K562 (cell line): ENCODE data around the gene SND1. TPM values are rescaled to one million over a fixed set of nuclear protein-coding genes. Genes with fewer than 3 reads are reported as not detected.
A peak's percentile ranks its signal among the peaks of the same experiment; 100 is the strongest.

Source experiments
- ATAC-seq: fragments of 200-7000 bp; cut with Tn5 transposase; 3 replicates; pipeline ENCODE4 v1.9.1; 2020; ENCODE audit warnings: moderate library complexity
- BruUV-seq: library from RNA; stranded (reverse); fragments of 400-500 nt; replicated peaks from 2 replicates; lab custom pipeline; 2021; lab: Mats Ljungman, UMichigan
- CTCF ChIA-PET: fragments of 300-600 bp; formaldehyde crosslinking; extraction: SDS; loops from one replicate; lab custom pipeline; 2021; ENCODE audit warnings: low intra/inter-chr PET ratio; lab: Yijun Ruan, JAX
- POLR2A ChIA-PET: fragments of 300-600, 350-650 bp; sonication (Branson Sonifier 250); formaldehyde crosslinking; extraction: SDS; loops from one replicate; lab custom pipeline; 2021; ENCODE audit warnings: antibody characterized with exemption, inconsistent platforms; lab: Yijun Ruan, JAX
- DNase-seq, 4 experiments: peaks; one replicate each; pipeline versions ENCODE4 v3.0.0 to v3.0.0-alpha.2; 2011 to 2018; ENCODE audit warnings: low spot score in 3 of 4, mixed read lengths in 3 of 4; ENCODE audit errors: extremely low read depth in 1 of 4
- FAIRE-seq: peaks from 2 replicates; lab custom pipeline; 2011; peaks lifted over from hg19 to GRCh38; lab: Jason Lieb, UNC
- H2AFZ ChIP-seq: 2 replicates; pipeline ENCODE4 v1.6.0; 2011; ENCODE audit warnings: low read depth, low read length, control low read depth, inconsistent platforms
- H3K27ac ChIP-seq: fragments of 200-600 bp; 3 replicates; pipeline ENCODE4 v1.8.0; 2011; ENCODE audit warnings: low read depth, mild to moderate bottlenecking, control low read depth, inconsistent platforms, low read length, moderate library complexity, mixed read lengths; ENCODE audit errors: extremely low read depth
- H3K27me3 ChIP-seq, 2 experiments: fragments of 300-600 bp in 1 of 2; 2 replicates in 1 of 2; 3 replicates in 1 of 2; pipeline versions ENCODE4 v1.6.0 to v1.8.0; 2011; ENCODE audit warnings: inconsistent platforms in 2 of 2, low read length in 2 of 2, mild to moderate bottlenecking in 1 of 2, mixed read lengths in 1 of 2, moderate library complexity in 1 of 2; ENCODE audit not compliant: control insufficient read depth in 2 of 2, insufficient read depth in 2 of 2
- H3K36me3 ChIP-seq: fragments of 300-600 bp; 3 replicates; pipeline ENCODE4 v1.8.0; 2011; ENCODE audit warnings: mild to moderate bottlenecking, low read length, inconsistent platforms; ENCODE audit not compliant: control insufficient read depth, insufficient read depth
- H3K4me1 ChIP-seq, 2 experiments: fragments of 200-600 bp in 1 of 2; replicated peaks in 1 of 2; 2 replicates in 1 of 2; 3 replicates in 1 of 2; pipeline versions ENCODE4 v1.5.1 to v1.8.0; 2011; ENCODE audit warnings: inconsistent platforms in 2 of 2, low read length in 2 of 2, mild to moderate bottlenecking in 1 of 2, mixed read lengths in 1 of 2, moderate library complexity in 1 of 2; ENCODE audit not compliant: control insufficient read depth in 2 of 2, insufficient read depth in 2 of 2
- H3K4me2 ChIP-seq: 2 replicates; pipeline ENCODE4 v1.6.1; 2011; ENCODE audit warnings: low read length, control low read depth, inconsistent platforms, mixed read lengths; ENCODE audit not compliant: insufficient read depth
- H3K4me3 ChIP-seq: fragments of 200-600 bp; sonication (generic), shearing (Covaris generic); 2 replicates; pipeline ENCODE4 v1.5.1; 2016; ENCODE audit warnings: control low read depth, inconsistent platforms
- H3K79me2 ChIP-seq: fragments of 200-600 bp; 3 replicates; pipeline ENCODE4 v1.8.0; 2011; ENCODE audit warnings: low read length, inconsistent platforms; ENCODE audit not compliant: control insufficient read depth, insufficient read depth
- H3K9ac ChIP-seq, 2 experiments: 2 replicates each; pipeline versions ENCODE4 v1.6.0 to v1.6.1; 2011; ENCODE audit warnings: low read depth in 2 of 2, low read length in 2 of 2, control low read depth in 1 of 2, inconsistent platforms in 1 of 2, mild to moderate bottlenecking in 1 of 2, mixed read lengths in 1 of 2; ENCODE audit not compliant: insufficient read depth in 1 of 2
- H3K9me1 ChIP-seq: one replicate; pipeline ENCODE4 v1.6.0; 2011; ENCODE audit warnings: inconsistent platforms, mild to moderate bottlenecking, low read length, moderate library complexity; ENCODE audit not compliant: control insufficient read depth, insufficient read depth
- H3K9me3 ChIP-seq: replicated peaks from 2 replicates; pipeline ENCODE4 v1.5.1; 2011; ENCODE audit warnings: low read depth, low read length, inconsistent platforms; ENCODE audit not compliant: control insufficient read depth, insufficient read depth
- H4K20me1 ChIP-seq: replicated peaks from 2 replicates; pipeline ENCODE4 v1.6.1; 2011; ENCODE audit warnings: low read length, inconsistent platforms, mixed read lengths; ENCODE audit not compliant: control insufficient read depth, insufficient read depth
- ASH1L ChIP-seq: fragments of 450-650 bp; IDR thresholded peaks from 2 replicates; pipeline ENCODE4 v1.6.1; 2018; ENCODE audit warnings: borderline replicate concordance, mild to moderate bottlenecking, low read depth; ENCODE audit not compliant: partially characterized antibody
- CTCF ChIP-seq, 3 experiments: IDR thresholded peaks in 2 of 3; conservative IDR thresholded peaks in 1 of 3; 2 replicates each; pipeline ENCODE4 v1.5.1; 2011 to 2012; ENCODE audit warnings: low read length in 3 of 3, mild to moderate bottlenecking in 3 of 3, control low read depth in 2 of 3, improper control_type of control experiment in 1 of 3, inconsistent platforms in 1 of 3, low read depth in 1 of 3, mixed read lengths in 1 of 3, moderate library complexity in 1 of 3; ENCODE audit not compliant: insufficient read depth in 2 of 3
- EP400 ChIP-seq: fragments of 450-650 bp; IDR thresholded peaks from 2 replicates; pipeline ENCODE4 v1.6.1; 2017; ENCODE audit warnings: antibody characterized with exemption, mild to moderate bottlenecking, moderate library complexity
- HNRNPH1 ChIP-seq: fragments of 200-400 bp; formaldehyde crosslinking; optimal IDR thresholded peaks from 2 replicates; pipeline ENCODE3; 2017; ENCODE audit warnings: low read depth, mild to moderate bottlenecking, low read length, moderate library complexity
- OTX1 ChIP-seq: fragments of 450-650 bp; formaldehyde crosslinking; IDR thresholded peaks from 2 replicates; pipeline ENCODE4 v1.4.0; 2022; ENCODE audit warnings: mild to moderate bottlenecking
- PKNOX1 ChIP-seq: fragments of 450-650 bp; IDR thresholded peaks from 2 replicates; pipeline ENCODE4 v1.6.1; 2016
- RAD51 ChIP-seq: fragments of 450-650 bp; IDR thresholded peaks from 2 replicates; pipeline ENCODE4 v1.7.1; 2016; ENCODE audit warnings: low read depth, mild to moderate bottlenecking, borderline replicate concordance
- TRIM28 ChIP-seq: fragments of 450-650 bp; IDR thresholded peaks from 2 replicates; pipeline ENCODE4 v1.6.1; 2017
- ZNF274 ChIP-seq: IDR thresholded peaks from 2 replicates; pipeline ENCODE4 v1.6.1; 2011; ENCODE audit warnings: low read depth, mild to moderate bottlenecking, low read length, moderate library complexity, borderline replicate concordance
- ZNF436 ChIP-seq: fragments of 250-450, 450-650 bp; sonication (Bioruptor Pico); formaldehyde crosslinking; IDR thresholded peaks from 2 replicates; pipeline ENCODE4 v1.7.0; 2020; ENCODE audit warnings: mild to moderate bottlenecking
- ZNF586 ChIP-seq: fragments of 450-650 bp; formaldehyde crosslinking; conservative IDR thresholded peaks from 2 replicates; pipeline ENCODE4 v1.4.0; 2020; ENCODE audit warnings: mild to moderate bottlenecking, moderate library complexity
- WGBS: fragments of 100-300 bp; shearing (Covaris generic); methylation state at CpG from one replicate; pipeline ENCODE4 v1.1.6; 2016; ENCODE audit warnings: low coverage, mixed read lengths; ENCODE audit not compliant: insufficient coverage; ENCODE audit errors: missing lambda C conversion rate; 5-methylcytosine and 5-hydroxymethylcytosine counted together
- in situ Hi-C: fragments of 300-500 bp; cut with MboI; formaldehyde crosslinking; loops from 4 replicates; pipeline ENCODE4 v1.15.0; 2018; ENCODE audit warnings: inconsistent platforms, mixed read lengths
- intact Hi-C: fragments of 100-400 bp; cut with micrococcal nuclease; formaldehyde crosslinking; loops from 2 replicates; pipeline ENCODE4 v1.14.2; 2022
- polyA plus RNA-seq, 8 experiments: library from polyadenylated mRNA; depleted of rRNA in 4 of 8; stranded (reverse) in 5 of 8; unstranded in 3 of 8; fragments of >200 nt; fragmentation: Nextera tagmentation in 2 of 8; fragmentation: Illumina TruSeq in 1 of 8; extraction: Ambion mirVana in 2 of 8; extraction: Trizol in 1 of 8; gene quantifications; 2 replicates each; pipeline versions ENCODE4 v1.2.1 to v1.2.3, GENCODE V29; 2011 to 2014; ENCODE audit warnings: inconsistent platforms in 1 of 8, missing spikeins in 1 of 8
- total RNA-seq, 7 experiments: library from RNA; depleted of rRNA in 6 of 7; stranded (reverse); fragments of >200 nt in 6 of 7; fragmentation: Illumina TruSeq in 2 of 7; extraction: Trizol in 2 of 7; gene quantifications; 2 replicates each; pipeline versions ENCODE4 v1.2.1 to v1.2.3, GENCODE V29; 2011 to 2021; ENCODE audit warnings: low replicate concordance in 1 of 7
- TF ChIP-seq, protein P1 (sequence below): fragments of 200-800 bp; sonication (Bioruptor generic); IDR thresholded peaks from 2 replicates; pipeline ENCODE4 v1.6.1; 2016; ENCODE audit warnings: missing genetic modification characterization, missing compliant biosample characterization

SND1 gene
- total and polyA plus RNA-seq, 9 of the 15 experiments (the other 6 are each of a cell fraction or from before 2014, with no cell fraction given), result 46.5 to 307 (median 191) TPM

DNA sequence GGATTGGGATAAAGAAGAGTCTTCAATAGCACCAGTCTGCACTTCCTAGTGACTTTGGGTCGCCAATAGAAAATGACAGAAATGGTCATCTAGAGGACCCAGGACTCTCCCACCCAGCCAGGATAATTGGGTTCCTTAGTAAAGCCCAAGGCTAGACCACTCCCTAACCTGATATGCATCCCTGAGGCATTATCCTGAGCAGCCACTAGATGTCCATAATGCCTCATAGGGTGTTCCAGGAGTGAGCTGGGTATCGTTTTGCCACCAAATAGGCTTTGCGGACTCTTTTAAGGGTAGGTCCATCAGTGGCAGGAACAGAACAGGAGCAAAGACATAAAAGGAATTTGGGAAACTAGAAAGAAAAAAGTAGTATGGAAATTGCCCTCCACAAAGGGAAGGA lies 383.7 kb downstream of the SND1 start (continued):
- TF ChIP-seq TRIM28, result no peak
- TF ChIP-seq ASH1L, result no peak
- TF ChIP-seq CTCF (IDR thresholded peaks at IDR 0.05 in 2 of 3, conservative IDR thresholded peaks at IDR 0.05 in 1 of 3; ENCODE audit: insufficient read depth in 2 of 3, low read depth in 1 of 3, low read length in 3 of 3), result peak; percentile 51 to 60 (median 59); a peak in 5 of 6 replicates

GRCh38 chr7:128036226-128036940 lies 384.4 kb downstream of the SND1 start:
- peaks cover 30% of the 10 kb centered on the region for H4K20me1 ChIP-seq
- FAIRE-seq (no peak), DNase-seq (no peak), ATAC-seq (no peak)
- CTCF ChIA-PET, result interaction anchor here (2.0 kb wide), 1 partner anchor 173 kb away, joined by 9 read pairs; no protein-coding TSS in a partner anchor
- POLR2A ChIA-PET, result interaction anchor here (1.6 to 1.9 kb wide), 2 partner anchors 10 to 12 kb away, joined by 5 to 8 read pairs; no protein-coding TSS in a partner anchor
- no peaks in the 10 kb centered on the region for H3K79me2 ChIP-seq
- H2AFZ ChIP-seq, result no peak overlapping the region
- in situ Hi-C loops, result no loop called here
- no peak overlapping the region for H3K27ac ChIP-seq
- intact Hi-C loops, result loop anchor here (5.0 kb wide), 1 partner anchor 329 kb away; no protein-coding TSS in a partner anchor
- H3K27me3 ChIP-seq, result no peaks in the 10 kb centered on the region
- no TSS peak for BruUV-seq
- no peak overlapping the region for H3K4me3 ChIP-seq
- peaks cover 16% of the 10 kb centered on the region; the same call in 1 of the 3 replicates for H3K36me3 ChIP-seq
- no peak overlapping the region for H3K9ac ChIP-seq
- H3K9me1 ChIP-seq, result no peaks in the 10 kb centered on the region
- WGBS, result 40% methylated on average over 4 of the region's 4 CpGs
- H3K4me2 ChIP-seq, result no peak overlapping the region
- H3K9me3 ChIP-seq, result no peaks in the 10 kb centered on the region
- peaks cover 0 to 7% of the 10 kb centered on the region in 2 experiments; a peak in 1 of 5 replicates for H3K4me1 ChIP-seq
- TF ChIP-seq ZNF586 (CRISPR knock-in tag) (no peak), HNRNPH1 (no peak), ZNF274 (no peak), ZNF436 (CRISPR knock-in tag) (no peak), OTX1 (CRISPR knock-in tag) (no peak), PKNOX1 (no peak), EP400 (no peak), RAD51 (no peak)
- TF ChIP-seq, protein P1, sequence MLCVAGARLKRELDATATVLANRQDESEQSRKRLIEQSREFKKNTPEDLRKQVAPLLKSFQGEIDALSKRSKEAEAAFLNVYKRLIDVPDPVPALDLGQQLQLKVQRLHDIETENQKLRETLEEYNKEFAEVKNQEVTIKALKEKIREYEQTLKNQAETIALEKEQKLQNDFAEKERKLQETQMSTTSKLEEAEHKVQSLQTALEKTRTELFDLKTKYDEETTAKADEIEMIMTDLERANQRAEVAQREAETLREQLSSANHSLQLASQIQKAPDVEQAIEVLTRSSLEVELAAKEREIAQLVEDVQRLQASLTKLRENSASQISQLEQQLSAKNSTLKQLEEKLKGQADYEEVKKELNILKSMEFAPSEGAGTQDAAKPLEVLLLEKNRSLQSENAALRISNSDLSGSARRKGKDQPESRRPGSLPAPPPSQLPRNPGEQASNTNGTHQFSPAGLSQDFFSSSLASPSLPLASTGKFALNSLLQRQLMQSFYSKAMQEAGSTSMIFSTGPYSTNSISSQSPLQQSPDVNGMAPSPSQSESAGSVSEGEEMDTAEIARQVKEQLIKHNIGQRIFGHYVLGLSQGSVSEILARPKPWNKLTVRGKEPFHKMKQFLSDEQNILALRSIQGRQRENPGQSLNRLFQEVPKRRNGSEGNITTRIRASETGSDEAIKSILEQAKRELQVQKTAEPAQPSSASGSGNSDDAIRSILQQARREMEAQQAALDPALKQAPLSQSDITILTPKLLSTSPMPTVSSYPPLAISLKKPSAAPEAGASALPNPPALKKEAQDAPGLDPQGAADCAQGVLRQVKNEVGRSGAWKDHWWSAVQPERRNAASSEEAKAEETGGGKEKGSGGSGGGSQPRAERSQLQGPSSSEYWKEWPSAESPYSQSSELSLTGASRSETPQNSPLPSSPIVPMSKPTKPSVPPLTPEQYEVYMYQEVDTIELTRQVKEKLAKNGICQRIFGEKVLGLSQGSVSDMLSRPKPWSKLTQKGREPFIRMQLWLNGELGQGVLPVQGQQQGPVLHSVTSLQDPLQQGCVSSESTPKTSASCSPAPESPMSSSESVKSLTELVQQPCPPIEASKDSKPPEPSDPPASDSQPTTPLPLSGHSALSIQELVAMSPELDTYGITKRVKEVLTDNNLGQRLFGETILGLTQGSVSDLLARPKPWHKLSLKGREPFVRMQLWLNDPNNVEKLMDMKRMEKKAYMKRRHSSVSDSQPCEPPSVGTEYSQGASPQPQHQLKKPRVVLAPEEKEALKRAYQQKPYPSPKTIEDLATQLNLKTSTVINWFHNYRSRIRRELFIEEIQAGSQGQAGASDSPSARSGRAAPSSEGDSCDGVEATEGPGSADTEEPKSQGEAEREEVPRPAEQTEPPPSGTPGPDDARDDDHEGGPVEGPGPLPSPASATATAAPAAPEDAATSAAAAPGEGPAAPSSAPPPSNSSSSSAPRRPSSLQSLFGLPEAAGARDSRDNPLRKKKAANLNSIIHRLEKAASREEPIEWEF (CRISPR knock-in tag), result no peak
